ENCODE results near the gene CHAC2. TPM values are rescaled to one million over a fixed set of nuclear protein-coding genes. Genes with fewer than 3 reads are reported as not detected.
"Not testable (repeated sequence)": the region's sequence is repeated elsewhere in the genome, so short reads cannot be mapped to it uniquely, and the experiment has no call there.

The CHAC2 gene
- 3.9 and 6.9 TPM in 2 replicates for total RNA-seq (2012; rRNA removed)
- 1.9 and 2.4 TPM in 2 replicates for polyA plus RNA-seq (2012; rRNA removed)
- 1.4 and 1.8 TPM in 2 replicates for polyA plus RNA-seq (2012; cell fraction: cytosol; rRNA removed)
- polyA plus RNA-seq (2012; cell fraction: nucleus; rRNA removed; ENCODE audit: low replicate concordance), result 0.36 and 0.63 TPM in 2 replicates
- percentile 34 among the genes with signal in this experiment for Bru-seq, nascent RNA
- percentile 36 among the genes with signal in this experiment for BruChase-seq, experiment 1, labeled RNA remaining after a 6-hour chase
- BruChase-seq, experiment 2, labeled RNA remaining after a 2-hour chase, result percentile 35 among the genes with signal in this experiment
- long read RNA-seq, partial matches to known transcripts, result 0 of 1 reads
- long read RNA-seq, other reads (novel, unspliced or antisense), result 0 of 1 reads

DNA sequence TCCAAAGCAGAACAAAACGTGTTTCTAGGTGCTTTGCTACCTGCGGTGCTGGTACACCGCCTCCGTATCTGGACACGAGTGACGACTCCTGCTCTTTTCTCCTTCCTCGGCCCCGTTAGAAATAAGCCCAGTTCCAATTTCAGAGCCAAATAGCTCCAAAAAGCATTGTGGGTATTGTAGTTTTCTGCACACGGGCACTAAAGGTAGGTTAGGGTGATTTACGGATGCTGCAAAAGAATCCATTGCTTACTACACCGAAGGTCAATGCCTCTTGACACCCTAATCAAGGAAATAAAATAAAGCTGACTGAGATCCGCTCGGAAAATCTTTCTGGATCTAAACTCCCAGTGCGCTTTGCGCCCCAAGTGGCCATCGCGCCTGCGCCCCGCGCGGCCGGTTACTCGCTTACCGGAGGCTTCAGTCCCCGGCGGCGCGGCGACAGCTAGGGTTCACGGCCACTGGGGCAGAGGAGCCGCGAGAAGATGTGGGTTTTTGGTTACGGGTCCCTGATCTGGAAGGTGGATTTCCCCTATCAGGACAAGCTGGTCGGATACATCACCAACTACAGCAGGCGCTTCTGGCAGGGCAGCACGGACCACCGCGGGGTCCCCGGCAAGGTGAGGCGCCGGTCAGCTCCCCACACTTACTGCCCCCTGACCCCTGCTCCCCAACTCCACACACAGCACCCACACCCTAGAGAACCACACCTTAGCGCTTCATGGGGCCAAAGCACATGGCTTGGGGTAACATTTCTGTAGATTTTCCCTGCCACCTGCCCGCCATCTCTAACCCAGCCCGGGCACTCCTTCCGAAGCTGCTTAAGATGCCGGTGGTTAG, at the start of gene CHAC2:
Gene CHAC2 (plus strand): TSS at position 400 of the 837 bp plus-strand sequence. CDS start 83 bp downstream, at position 483.
- Histone ChIP-seq H3K27me3 (ENCODE audit: control insufficient read depth, insufficient read depth, low read length) (no peaks in the 10 kb centered on the region), H2BK20ac (ENCODE audit: low read depth, low read length) (no peak within 1 kb of the TSS), H4K8ac (ENCODE audit: low read depth in 2 of 2, low read length in 2 of 2) (peak within 1 kb of the TSS; percentile 29 to 99), H3K4me3 (ENCODE audit: insufficient read depth, low read depth, low read length) (peak within 1 kb of the TSS; percentile 70), H3K9me3 (ENCODE audit: control insufficient read depth, insufficient read depth, low read length) (no peaks in the 10 kb centered on the region), H4K5ac (ENCODE audit: low read depth, low read length) (peak within 1 kb of the TSS; percentile 90; the same call in 1 of the 2 replicates), H2AK5ac (ENCODE audit: low read depth, low read length) (peak within 1 kb of the TSS; percentile 48; the same call in 1 of the 2 replicates), H4K20me1 (ENCODE audit: insufficient read depth, low read length) (no peaks in the 10 kb centered on the region), H2AFZ (replicated peaks; ENCODE audit: low read length, poor library complexity) (peak within 1 kb of the TSS; percentile 98), H2BK15ac (ENCODE audit: low read depth, low read length) (no peak within 1 kb of the TSS), H2BK5ac (ENCODE audit: low read depth, low read length, poor library complexity, severe bottlenecking) (peak within 1 kb of the TSS; percentile 93), H3K36me3 (ENCODE audit: control insufficient read depth, insufficient read depth, low read length) (peaks cover 3% of the 10 kb centered on the region), H4K91ac (ENCODE audit: insufficient read depth, low read depth, low read length) (peak within 1 kb of the TSS; percentile 74; the same call in 1 of the 2 replicates), H3K18ac (ENCODE audit: low read depth, low read length) (peak within 1 kb of the TSS; percentile 96), H3K79me1 (ENCODE audit: low read depth in 1 of 2, low read length in 2 of 2) (peaks cover 16 to 46% of the 10 kb centered on the region in 2 experiments), H3K23ac (ENCODE audit: low read depth, low read length) (peak within 1 kb of the TSS; percentile 88), H2BK120ac (ENCODE audit: low read depth, low read length) (peak within 1 kb of the TSS; percentile 85), H3K14ac (replicated peaks; ENCODE audit: low read depth, low read length) (peak within 1 kb of the TSS; percentile 97), H3K4me2 (ENCODE audit: low read depth, low read length) (peak within 1 kb of the TSS; percentile 98), H3K4me1 (ENCODE audit: control insufficient read depth, insufficient read depth, low read length) (no peaks in the 10 kb centered on the region), H3K56ac (ENCODE audit: extremely low read depth, insufficient read depth, low read length) (peak within 1 kb of the TSS; percentile 86), H2AK9ac (replicated peaks; ENCODE audit: low read depth, low read length, poor library complexity) (peak within 1 kb of the TSS; percentile 22), H3K27ac (ENCODE audit: insufficient read depth, low read length) (peak within 1 kb of the TSS; percentile 83), H3K9ac (ENCODE audit: low read depth, low read length) (peak within 1 kb of the TSS; percentile 90), H3K4ac (ENCODE audit: low read depth, low read length) (peak within 1 kb of the TSS; percentile 68), H3K9me1 (ENCODE audit: insufficient read depth, low read length) (no peaks in the 10 kb centered on the region; the same call in 1 of the 2 replicates)
- ChIA-PET POLR2A (ENCODE audit: unreplicated experiment) (interaction anchor here (0.5 to 0.7 kb wide), 2 partner anchors 48 to 895 kb away, joined by 3 to 5 read pairs; no protein-coding TSS in a partner anchor), CTCF (interaction anchor here (0.6 to 1.2 kb wide), 2 partner anchors 12 to 15 kb away, joined by 5 read pairs; no protein-coding TSS in a partner anchor)
- DNase-seq (peak; percentile 78), ATAC-seq (ENCODE audit: low read depth) (peak; percentile 96)
- WGBS, 2 experiments (ENCODE audit: extremely low coverage in 2 of 2, insufficient read length in 1 of 2), result 0% methylated on average over 9 of the region's 46 CpGs; no CpG with 5 or more reads in 1 of the 2 experiments
- BruUV-seq (replicated peaks), result no TSS peak
- TF ChIP-seq POLR2A (IDR thresholded peaks at IDR 0.05; ENCODE audit: low read depth, low read length) (peak; percentile 61; the same call in 1 of the 2 replicates), MAZ (IDR thresholded peaks at IDR 0.05; ENCODE audit: borderline replicate concordance, low read depth, low read length) (no peak)
- intact Hi-C loops (cut with micrococcal nuclease) (no loop called here), dilution Hi-C loops (cut with HindIII; ENCODE audit: low sequenced_read_pairs, unreplicated experiment) (no loop called here), in situ Hi-C loops (cut with MboI; ENCODE audit: low sequenced_read_pairs) (no loop called here)

DNA sequence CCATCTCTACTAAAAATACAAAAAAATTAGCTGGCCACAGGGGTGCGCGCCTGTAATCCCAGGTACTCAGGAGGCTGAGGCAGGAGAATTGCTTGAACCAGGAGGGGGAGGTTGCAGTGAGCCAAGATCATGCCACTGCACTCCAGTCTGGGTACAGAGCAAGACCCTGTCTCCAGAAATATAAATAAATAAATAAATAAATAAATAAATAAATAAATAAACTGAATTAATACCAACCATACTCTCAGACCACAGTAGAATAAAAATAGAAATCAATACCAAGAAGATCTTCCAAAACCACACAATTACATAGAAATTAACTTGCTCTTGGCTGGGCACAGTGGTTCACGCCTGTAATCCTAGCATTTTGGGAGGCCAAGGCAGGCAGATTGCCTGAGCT, 46.7 kb upstream of the CHAC2 start:
- in situ Hi-C loops (cut with MboI; ENCODE audit: low sequenced_read_pairs), result not testable (repeated sequence)
- CTCF ChIA-PET, result interaction anchor here (0.6 kb wide), 1 partner anchor 16 kb away, joined by 3 read pairs; no protein-coding TSS in a partner anchor

More for the DNA sequence above, 46.7 kb upstream of the CHAC2 start:
- H3K14ac ChIP-seq (replicated peaks; ENCODE audit: low read depth, low read length); H3K4me2 ChIP-seq (ENCODE audit: low read depth, low read length); H4K8ac ChIP-seq (ENCODE audit: low read depth in 2 of 2, low read length in 2 of 2); H3K23ac ChIP-seq (ENCODE audit: low read depth, low read length); H3K79me1 ChIP-seq (ENCODE audit: low read depth in 1 of 2, low read length in 2 of 2); H3K27me3 ChIP-seq (ENCODE audit: control insufficient read depth, insufficient read depth, low read length); H2AK5ac ChIP-seq (ENCODE audit: low read depth, low read length); H2BK5ac ChIP-seq (ENCODE audit: low read depth, low read length, poor library complexity, severe bottlenecking); H4K20me1 ChIP-seq (ENCODE audit: insufficient read depth, low read length); intact Hi-C loops (cut with micrococcal nuclease); H3K4me3 ChIP-seq (ENCODE audit: insufficient read depth, low read depth, low read length); H3K9me3 ChIP-seq (ENCODE audit: control insufficient read depth, insufficient read depth, low read length); H4K5ac ChIP-seq (ENCODE audit: low read depth, low read length); H4K91ac ChIP-seq (ENCODE audit: insufficient read depth, low read depth, low read length); H3K56ac ChIP-seq (ENCODE audit: extremely low read depth, insufficient read depth, low read length); H3K27ac ChIP-seq (ENCODE audit: insufficient read depth, low read length); H2BK20ac ChIP-seq (ENCODE audit: low read depth, low read length); BruUV-seq (replicated peaks); ATAC-seq (ENCODE audit: low read depth); DNase-seq; H3K9me1 ChIP-seq (ENCODE audit: insufficient read depth, low read length); H3K36me3 ChIP-seq (ENCODE audit: control insufficient read depth, insufficient read depth, low read length); H3K4me1 ChIP-seq (ENCODE audit: control insufficient read depth, insufficient read depth, low read length); H3K4ac ChIP-seq (ENCODE audit: low read depth, low read length); POLR2A ChIA-PET (ENCODE audit: unreplicated experiment); H2AK9ac ChIP-seq (replicated peaks; ENCODE audit: low read depth, low read length, poor library complexity); H3K9ac ChIP-seq (ENCODE audit: low read depth, low read length); H2BK120ac ChIP-seq (ENCODE audit: low read depth, low read length); H2BK15ac ChIP-seq (ENCODE audit: low read depth, low read length); H3K18ac ChIP-seq (ENCODE audit: low read depth, low read length); dilution Hi-C loops (cut with HindIII; ENCODE audit: low sequenced_read_pairs, unreplicated experiment); H2AFZ ChIP-seq (replicated peaks; ENCODE audit: low read length, poor library complexity): not testable (repeated sequence)
- WGBS, 2 experiments (ENCODE audit: extremely low coverage in 2 of 2, insufficient read length in 1 of 2), result no CpG with 5 or more reads among the region's 3 CpGs

All from IMR-90 (cell line).